B cell (primary cell): Measurements from ENCODE around the gene VCX. TPM values are rescaled to one million over a fixed set of nuclear protein-coding genes. Genes with fewer than 3 reads are reported as not detected.
"Not testable (repeated sequence)": the region's sequence is repeated elsewhere in the genome, so short reads cannot be mapped to it uniquely, and the experiment has no call there.

Source experiments
- ATAC-seq: fragments of 200-7000 bp; cut with Tn5 transposase; one replicate; pipeline ENCODE4 v1.10.0; 2021; ENCODE audit warnings: low read depth, mild to moderate bottlenecking, moderate number of reproducible peaks, moderate library complexity
- CTCF ChIA-PET: fragments of 350-600 bp; sonication (Branson Sonifier 250); formaldehyde crosslinking; loops from one replicate; lab custom pipeline; 2021; ENCODE audit warnings: antibody characterized with exemption, inconsistent platforms; lab: Charles Lee
- POLR2A ChIA-PET: fragments of 350-600 bp; sonication (Branson Sonifier 250); formaldehyde crosslinking; loops from one replicate; lab custom pipeline; 2021; ENCODE audit warnings: antibody characterized with exemption; lab: Charles Lee
- DNase-seq: peaks from one replicate; pipeline ENCODE4 v3.0.0; 2013
- H2AFZ ChIP-seq: 2 replicates; pipeline ENCODE4 v1.6.1; 2012; ENCODE audit warnings: mild to moderate bottlenecking, low read depth, low read length; ENCODE audit not compliant: insufficient read depth, poor library complexity, severe bottlenecking
- H3K27ac ChIP-seq, 2 donors: 1 replicate in 1 of 2; 2 replicates in 1 of 2; pipeline ENCODE4 v1.5.1; 2012 to 2013; ENCODE audit warnings: low read length in 2 of 2, mild to moderate bottlenecking in 2 of 2, moderate library complexity in 1 of 2
- H3K27me3 ChIP-seq, 4 experiments: fragments of 200-600 bp in 1 of 4; sonication (generic) in 1 of 4; replicated peaks in 1 of 4; 1 replicate in 2 of 4; 2 replicates in 2 of 4; pipeline versions ENCODE4 v1.6.1 to v1.7.0; 2013 to 2016; ENCODE audit warnings: low read length in 3 of 4, mild to moderate bottlenecking in 2 of 4, mixed read lengths in 1 of 4, moderate library complexity in 1 of 4; ENCODE audit not compliant: insufficient read depth in 4 of 4, control insufficient read depth in 3 of 4; ENCODE audit errors: control extremely low read depth in 1 of 4
- H3K36me3 ChIP-seq, 2 experiments: replicated peaks in 1 of 2; 1 replicate in 1 of 2; 2 replicates in 1 of 2; pipeline versions ENCODE4 v1.6.1 to v1.7.1; 2013; ENCODE audit warnings: low read length in 1 of 2; ENCODE audit not compliant: insufficient read depth in 2 of 2, control insufficient read depth in 1 of 2; ENCODE audit errors: control extremely low read depth in 1 of 2, extremely low read depth in 1 of 2
- H3K4me1 ChIP-seq, 2 donors: fragments of 200-600 bp in 1 of 2; sonication (generic) in 1 of 2; 1 replicate in 1 of 2; 2 replicates in 1 of 2; pipeline versions ENCODE4 v1.5.1 to v1.6.1; 2013 to 2017; ENCODE audit warnings: low read length in 2 of 2; ENCODE audit not compliant: control insufficient read depth in 2 of 2, insufficient read depth in 2 of 2
- H3K4me2 ChIP-seq: replicated peaks from 2 replicates; pipeline ENCODE3; 2012; ENCODE audit warnings: mild to moderate bottlenecking, low read depth, low read length; ENCODE audit not compliant: poor library complexity, severe bottlenecking
- H3K4me3 ChIP-seq, 5 experiments: fragments of 200-600 bp in 1 of 5; sonication (generic) in 1 of 5; 1 replicate in 3 of 5; 2 replicates in 2 of 5; pipeline versions ENCODE4 v1.5.1 to v1.7.0; 2011 to 2016; ENCODE audit warnings: low read length in 4 of 5, mild to moderate bottlenecking in 4 of 5, low read depth in 2 of 5, control low read depth in 1 of 5, moderate library complexity in 1 of 5; ENCODE audit not compliant: insufficient read depth in 1 of 5; ENCODE audit errors: control extremely low read depth in 1 of 5, extremely low read depth in 1 of 5
- H3K79me2 ChIP-seq: fragments of 200-600 bp; sonication (generic); one replicate; pipeline ENCODE4 v1.6.0; 2016; ENCODE audit warnings: low read length; ENCODE audit not compliant: control insufficient read depth, insufficient read depth
- H3K9ac ChIP-seq: fragments of 200-600 bp; sonication (generic); 2 replicates; pipeline ENCODE4 v1.6.1; 2017; ENCODE audit warnings: mild to moderate bottlenecking, low read length, moderate library complexity
- H3K9me3 ChIP-seq, 3 donors: one replicate each; pipeline versions ENCODE4 v1.6.1 to v1.7.1; 2013; ENCODE audit warnings: low read length in 2 of 3; ENCODE audit not compliant: control insufficient read depth in 2 of 3, insufficient read depth in 1 of 3; ENCODE audit errors: control extremely low read depth in 1 of 3
- H4K20me1 ChIP-seq: 2 replicates; pipeline ENCODE4 v1.6.0; 2012; ENCODE audit warnings: mild to moderate bottlenecking, low read length; ENCODE audit not compliant: insufficient read depth, control insufficient read depth, poor library complexity, severe bottlenecking
- H3K27ac Mint-ChIP-seq: one replicate; pipeline ENCODE4 v1.8.0; 2021; ENCODE audit warnings: mixed read lengths
- H3K27me3 Mint-ChIP-seq: one replicate; pipeline ENCODE4 v1.8.0; 2021; ENCODE audit warnings: mixed read lengths
- H3K4me1 Mint-ChIP-seq: one replicate; pipeline ENCODE4 v1.8.0; 2021; ENCODE audit warnings: mixed read lengths
- H3K4me3 Mint-ChIP-seq: one replicate; pipeline ENCODE4 v1.8.0; 2021; ENCODE audit warnings: mixed read lengths
- H3K9me3 Mint-ChIP-seq: one replicate; pipeline ENCODE4 v1.8.0; 2022; ENCODE audit warnings: mixed read lengths; ENCODE audit not compliant: insufficient read depth
- EZH2 ChIP-seq: IDR thresholded peaks from 2 replicates; pipeline ENCODE4 v1.6.1; 2012; ENCODE audit warnings: borderline replicate concordance, low read depth, mild to moderate bottlenecking, moderate library complexity, low read length; ENCODE audit not compliant: insufficient read depth, poor library complexity, severe bottlenecking
- WGBS: methylation state at CpG from one replicate; pipeline ENCODE4 v1.1.5; 2013; ENCODE audit warnings: missing lambda C conversion rate; ENCODE audit not compliant: insufficient coverage; 5-methylcytosine and 5-hydroxymethylcytosine counted together
- intact Hi-C: fragments of 100-400 bp; cut with micrococcal nuclease; formaldehyde crosslinking; loops from one replicate; pipeline ENCODE4 v1.10.0; 2022
- polyA minus RNA-seq: library from RNA; depleted of rRNA, polyadenylated mRNA; stranded (reverse); fragments of >200 nt; gene quantifications from 2 replicates; pipeline ENCODE4 v1.2.3, GENCODE V29; 2012
- polyA plus RNA-seq: library from polyadenylated mRNA; depleted of rRNA; stranded (reverse); fragments of >200 nt; gene quantifications from 2 replicates; pipeline ENCODE4 v1.2.3, GENCODE V29; 2012
- total RNA-seq, 2 donors: library from RNA; stranded (reverse); fragments of 120-200 nt in 1 of 2; gene quantifications; 1 replicate in 1 of 2; 2 replicates in 1 of 2; pipeline versions ENCODE4 v1.2.3 to v1.2.4, GENCODE V29; 2013 to 2022
- TF ChIP-seq, protein P1 (sequence below): fragments of 200-600 bp; IDR thresholded peaks from one replicate; pipeline ENCODE4 v1.8.0; 2022; ENCODE audit warnings: antibody characterized with exemption, mild to moderate bottlenecking

Gene VCX
- total RNA-seq, result not detected in 2 replicates
- total RNA-seq (2013), result not detected
- not detected in 2 replicates for polyA plus RNA-seq
- polyA minus RNA-seq, result not detected in 2 replicates

DNA sequence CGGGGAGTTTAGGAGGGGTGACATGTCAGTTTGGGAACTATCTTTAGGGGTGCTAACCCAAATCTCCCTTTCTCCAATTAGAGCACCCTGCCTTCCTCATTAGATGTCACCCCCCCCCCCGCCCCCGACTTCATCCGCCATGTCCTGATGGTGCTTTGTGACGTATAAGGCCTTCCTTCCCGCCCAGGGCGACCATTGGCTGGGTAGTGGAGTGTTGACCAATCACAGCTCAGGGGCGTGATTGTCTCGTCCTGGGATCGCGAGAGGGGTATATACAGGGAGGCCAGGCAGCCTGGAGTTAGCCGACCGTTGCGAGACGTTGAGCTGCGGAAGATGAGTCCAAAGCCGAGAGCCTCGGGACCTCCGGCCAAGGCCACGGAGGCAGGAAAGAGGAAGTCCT, at the start of gene VCX:
VCX (plus strand) TSS at position 301 of the 400 bp plus-strand sequence; CDS start at position 334, 33 bp downstream.
- H3K9me3 Mint-ChIP-seq, H3K9ac ChIP-seq, DNase-seq, H3K27me3 Mint-ChIP-seq, H3K27ac ChIP-seq, POLR2A ChIA-PET, H3K4me3 ChIP-seq, H3K4me1 Mint-ChIP-seq, H4K20me1 ChIP-seq, H3K4me2 ChIP-seq, H3K27ac Mint-ChIP-seq, H3K4me1 ChIP-seq, H2AFZ ChIP-seq, CTCF ChIA-PET, ATAC-seq, H3K27me3 ChIP-seq, H3K36me3 ChIP-seq, H3K9me3 ChIP-seq, intact Hi-C loops, H3K4me3 Mint-ChIP-seq, H3K79me2 ChIP-seq: not testable (repeated sequence)
- no CpG with 5 or more reads among the region's 20 CpGs for WGBS

DNA sequence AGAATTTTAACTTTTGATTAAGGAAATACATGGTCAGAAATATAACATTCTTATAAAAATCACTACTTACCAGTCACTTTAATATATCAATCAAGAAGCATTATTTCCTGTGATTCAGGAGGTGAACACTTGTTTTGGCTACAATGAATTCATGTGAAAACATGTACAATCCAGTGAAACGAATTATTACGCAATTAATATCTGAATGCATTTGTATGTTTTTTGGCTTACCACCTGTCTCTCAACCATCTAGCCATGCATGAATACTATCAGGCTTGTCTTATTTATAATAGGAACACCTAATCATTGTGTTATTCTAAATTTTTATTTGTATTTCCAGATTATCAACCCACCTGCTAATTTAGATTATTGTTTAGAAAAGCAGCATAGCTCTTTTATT, 44.6 kb upstream of the VCX start:
- TF ChIP-seq, protein P1, sequence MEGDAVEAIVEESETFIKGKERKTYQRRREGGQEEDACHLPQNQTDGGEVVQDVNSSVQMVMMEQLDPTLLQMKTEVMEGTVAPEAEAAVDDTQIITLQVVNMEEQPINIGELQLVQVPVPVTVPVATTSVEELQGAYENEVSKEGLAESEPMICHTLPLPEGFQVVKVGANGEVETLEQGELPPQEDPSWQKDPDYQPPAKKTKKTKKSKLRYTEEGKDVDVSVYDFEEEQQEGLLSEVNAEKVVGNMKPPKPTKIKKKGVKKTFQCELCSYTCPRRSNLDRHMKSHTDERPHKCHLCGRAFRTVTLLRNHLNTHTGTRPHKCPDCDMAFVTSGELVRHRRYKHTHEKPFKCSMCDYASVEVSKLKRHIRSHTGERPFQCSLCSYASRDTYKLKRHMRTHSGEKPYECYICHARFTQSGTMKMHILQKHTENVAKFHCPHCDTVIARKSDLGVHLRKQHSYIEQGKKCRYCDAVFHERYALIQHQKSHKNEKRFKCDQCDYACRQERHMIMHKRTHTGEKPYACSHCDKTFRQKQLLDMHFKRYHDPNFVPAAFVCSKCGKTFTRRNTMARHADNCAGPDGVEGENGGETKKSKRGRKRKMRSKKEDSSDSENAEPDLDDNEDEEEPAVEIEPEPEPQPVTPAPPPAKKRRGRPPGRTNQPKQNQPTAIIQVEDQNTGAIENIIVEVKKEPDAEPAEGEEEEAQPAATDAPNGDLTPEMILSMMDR, result no peak
- no peak for TF ChIP-seq EZH2
- intact Hi-C loops, result no loop called here
- no peak overlapping the region for H3K4me3 Mint-ChIP-seq
- Histone ChIP-seq H3K79me2 (no peaks in the 10 kb centered on the region), H3K4me2 (no peak overlapping the region), H3K4me1 (no peaks in the 10 kb centered on the region), H3K27ac (no peak overlapping the region), H4K20me1 (no peaks in the 10 kb centered on the region), H3K27me3 (no peaks in the 10 kb centered on the region), H3K36me3 (no peaks in the 10 kb centered on the region), H2AFZ (no peak overlapping the region), H3K9ac (no peak overlapping the region), H3K4me3 (no peak overlapping the region), H3K9me3 (no peaks in the 10 kb centered on the region)
- H3K4me1 Mint-ChIP-seq, result peaks cover 3% of the 10 kb centered on the region
- POLR2A ChIA-PET, result no interaction called here
- WGBS, result no CpG with 5 or more reads among the region's 2 CpGs
- no peak overlapping the region for H3K27ac Mint-ChIP-seq
- no peak for ATAC-seq
- CTCF ChIA-PET, result no interaction called here
- no peak for DNase-seq
- H3K9me3 Mint-ChIP-seq, result no peaks in the 10 kb centered on the region
- no peaks in the 10 kb centered on the region for H3K27me3 Mint-ChIP-seq
